WTC11 (cell line): ENCODE data around the gene GPC6. TPM values are rescaled to one million over a fixed set of nuclear protein-coding genes. Genes with fewer than 3 reads are reported as not detected.

ENCODE experiments used
- ATAC-seq: fragments of 200-7000 bp; cut with Tn5 transposase; 2 replicates; pipeline ENCODE4 v1.10.0; 2021; ENCODE audit warnings: mild to moderate bottlenecking, moderate library complexity
- CTCF ChIA-PET: fragments of 300-600 bp; sonication (Branson Sonifier 250); formaldehyde crosslinking; loops from one replicate; lab custom pipeline; 2021; ENCODE audit warnings: antibody characterized with exemption; lab: Charles Lee
- POLR2A ChIA-PET: fragments of 350-600 bp; sonication (Branson Sonifier 250); formaldehyde crosslinking; loops from one replicate; lab custom pipeline; 2021; ENCODE audit warnings: antibody characterized with exemption; lab: Charles Lee
- DNase-seq: peaks from one replicate; pipeline ENCODE4 v3.0.0; 2021; ENCODE audit warnings: low spot score
- H3K27ac Mint-ChIP-seq: 2 replicates; pipeline ENCODE4 v1.8.0; 2021; ENCODE audit warnings: mixed read lengths
- H3K27me3 Mint-ChIP-seq: 2 replicates; pipeline ENCODE4 v1.8.0; 2021; ENCODE audit warnings: low read depth, mild to moderate bottlenecking, moderate library complexity, mixed read lengths
- H3K36me3 Mint-ChIP-seq: 2 replicates; pipeline ENCODE4 v1.8.0; 2021; ENCODE audit warnings: mixed read lengths
- H3K4me1 Mint-ChIP-seq: 2 replicates; pipeline ENCODE4 v1.8.0; 2022; ENCODE audit warnings: mixed read lengths
- H3K4me3 Mint-ChIP-seq: 2 replicates; pipeline ENCODE4 v1.8.0; 2021; ENCODE audit warnings: mild to moderate bottlenecking, moderate library complexity, mixed read lengths
- H3K9me3 Mint-ChIP-seq: 2 replicates; pipeline ENCODE4 v1.8.0; 2021; ENCODE audit warnings: mixed read lengths
- ATF6 ChIP-seq: sonication (generic); formaldehyde crosslinking; IDR thresholded peaks from 2 replicates; pipeline ENCODE4 v1.8.1; 2023; ENCODE audit warnings: mild to moderate bottlenecking, missing genetic modification reagents
- CBFB ChIP-seq: sonication (generic); formaldehyde crosslinking; IDR thresholded peaks from 2 replicates; pipeline ENCODE4 v1.8.1; 2022; ENCODE audit warnings: mild to moderate bottlenecking, low read depth, missing genetic modification reagents
- EMX1 ChIP-seq: fragments of 250-450 bp; sonication (Bioruptor Pico); IDR thresholded peaks from 2 replicates; pipeline ENCODE4 v1.8.0; 2021; ENCODE audit warnings: mild to moderate bottlenecking
- ESRRA ChIP-seq: sonication (generic); formaldehyde crosslinking; IDR thresholded peaks from 2 replicates; pipeline ENCODE4 v1.8.1; 2022; ENCODE audit warnings: mild to moderate bottlenecking, missing genetic modification reagents, borderline replicate concordance
- FOXP4 ChIP-seq: sonication (generic); formaldehyde crosslinking; IDR thresholded peaks from 2 replicates; pipeline ENCODE4 v1.8.0; 2022; ENCODE audit warnings: mild to moderate bottlenecking, missing genetic modification reagents
- GTF2I ChIP-seq: fragments of 250-450 bp; sonication (Bioruptor Pico); conservative IDR thresholded peaks from 2 replicates; pipeline ENCODE4 v1.4.0; 2021; ENCODE audit warnings: mild to moderate bottlenecking
- HMGXB4 ChIP-seq: sonication (generic); formaldehyde crosslinking; IDR thresholded peaks from 2 replicates; pipeline ENCODE4 v1.8.1; 2023; ENCODE audit warnings: mild to moderate bottlenecking, moderate library complexity, missing genetic modification reagents
- IRF2 ChIP-seq: sonication (generic); formaldehyde crosslinking; IDR thresholded peaks from 2 replicates; pipeline ENCODE4 v1.8.0; 2022; ENCODE audit warnings: low read depth, missing genetic modification reagents, borderline replicate concordance
- JUN ChIP-seq: sonication (generic); formaldehyde crosslinking; IDR thresholded peaks from 2 replicates; pipeline ENCODE4 v1.8.0; 2023; ENCODE audit warnings: mild to moderate bottlenecking, missing genetic modification reagents
- MXD4 ChIP-seq: fragments of 250-450 bp; sonication (Bioruptor Pico); IDR thresholded peaks from 2 replicates; pipeline ENCODE4 v1.8.0; 2021; ENCODE audit warnings: mild to moderate bottlenecking, moderate library complexity, borderline replicate concordance
- NR1H2 ChIP-seq: sonication (generic); formaldehyde crosslinking; IDR thresholded peaks from 2 replicates; pipeline ENCODE4 v1.9.0; 2021; ENCODE audit warnings: mild to moderate bottlenecking, moderate library complexity, missing genetic modification reagents
- NR2C2 ChIP-seq: sonication (generic); formaldehyde crosslinking; IDR thresholded peaks from 2 replicates; pipeline ENCODE4 v1.8.0; 2022; ENCODE audit warnings: mild to moderate bottlenecking, missing genetic modification reagents
- ZNF121 ChIP-seq: sonication (generic); formaldehyde crosslinking; IDR thresholded peaks from 2 replicates; pipeline ENCODE4 v1.8.0; 2023; ENCODE audit warnings: missing genetic modification reagents
- ZNF138 ChIP-seq: sonication (generic); formaldehyde crosslinking; conservative IDR thresholded peaks from 2 replicates; pipeline ENCODE4 v1.8.1; 2022; ENCODE audit warnings: mild to moderate bottlenecking, moderate library complexity, missing genetic modification reagents
- ZSCAN18 ChIP-seq: fragments of 250-450 bp; sonication (Bioruptor Pico); IDR thresholded peaks from 2 replicates; pipeline ENCODE4 v2.1.2; 2022; ENCODE audit warnings: mild to moderate bottlenecking, moderate library complexity
- total RNA-seq: library from RNA; stranded (reverse); gene quantifications from 3 replicates; pipeline ENCODE4 v1.2.3, GENCODE V29; 2021
- TF ChIP-seq, protein P1 (sequence below): fragments of 250-450 bp; sonication (Bioruptor Pico); IDR thresholded peaks from 2 replicates; pipeline ENCODE4 v1.9.0; 2021; ENCODE audit warnings: mild to moderate bottlenecking
- TF ChIP-seq, protein P2 (sequence below): sonication (generic); formaldehyde crosslinking; IDR thresholded peaks from 2 replicates; pipeline ENCODE4 v1.8.0; 2022; ENCODE audit warnings: missing genetic modification reagents
- TF ChIP-seq, protein P3 (sequence below): sonication (generic); formaldehyde crosslinking; conservative IDR thresholded peaks from 2 replicates; pipeline ENCODE4 v1.8.1; 2022; ENCODE audit warnings: mild to moderate bottlenecking, missing genetic modification reagents
- TF ChIP-seq, protein P4 (sequence below): fragments of 250-450 bp; sonication (Bioruptor Pico); IDR thresholded peaks from 2 replicates; pipeline ENCODE4 v1.8.0; 2021; ENCODE audit warnings: mild to moderate bottlenecking

The GPC6 gene
- total RNA-seq, 1 experiment from 2014 or later = 19.5 TPM

DNA sequence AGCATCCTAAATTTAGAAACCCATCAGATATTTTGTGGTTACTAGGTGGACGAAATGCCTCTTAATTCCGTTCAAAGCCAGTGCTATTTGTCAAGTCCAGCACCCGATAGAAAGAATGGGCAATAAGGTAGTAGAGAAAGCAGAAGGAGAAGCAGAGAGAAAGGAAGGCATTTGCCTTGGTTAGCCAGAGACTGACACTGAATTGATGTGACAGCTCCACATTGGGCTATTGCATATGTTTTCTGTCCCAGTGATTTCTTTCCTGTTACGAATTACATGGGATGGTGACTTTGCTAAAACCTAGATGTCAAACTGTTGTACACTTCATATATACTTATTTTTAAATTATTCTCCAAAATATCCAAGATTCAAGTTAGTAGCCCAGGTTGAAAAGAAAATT lies 710.3 kb downstream of the GPC6 start (continued):
- TF ChIP-seq ZSCAN18 (CRISPR knock-in tag) (no peak), ZNF121 (CRISPR knock-in tag) (no peak)
- TF ChIP-seq, protein P1, sequence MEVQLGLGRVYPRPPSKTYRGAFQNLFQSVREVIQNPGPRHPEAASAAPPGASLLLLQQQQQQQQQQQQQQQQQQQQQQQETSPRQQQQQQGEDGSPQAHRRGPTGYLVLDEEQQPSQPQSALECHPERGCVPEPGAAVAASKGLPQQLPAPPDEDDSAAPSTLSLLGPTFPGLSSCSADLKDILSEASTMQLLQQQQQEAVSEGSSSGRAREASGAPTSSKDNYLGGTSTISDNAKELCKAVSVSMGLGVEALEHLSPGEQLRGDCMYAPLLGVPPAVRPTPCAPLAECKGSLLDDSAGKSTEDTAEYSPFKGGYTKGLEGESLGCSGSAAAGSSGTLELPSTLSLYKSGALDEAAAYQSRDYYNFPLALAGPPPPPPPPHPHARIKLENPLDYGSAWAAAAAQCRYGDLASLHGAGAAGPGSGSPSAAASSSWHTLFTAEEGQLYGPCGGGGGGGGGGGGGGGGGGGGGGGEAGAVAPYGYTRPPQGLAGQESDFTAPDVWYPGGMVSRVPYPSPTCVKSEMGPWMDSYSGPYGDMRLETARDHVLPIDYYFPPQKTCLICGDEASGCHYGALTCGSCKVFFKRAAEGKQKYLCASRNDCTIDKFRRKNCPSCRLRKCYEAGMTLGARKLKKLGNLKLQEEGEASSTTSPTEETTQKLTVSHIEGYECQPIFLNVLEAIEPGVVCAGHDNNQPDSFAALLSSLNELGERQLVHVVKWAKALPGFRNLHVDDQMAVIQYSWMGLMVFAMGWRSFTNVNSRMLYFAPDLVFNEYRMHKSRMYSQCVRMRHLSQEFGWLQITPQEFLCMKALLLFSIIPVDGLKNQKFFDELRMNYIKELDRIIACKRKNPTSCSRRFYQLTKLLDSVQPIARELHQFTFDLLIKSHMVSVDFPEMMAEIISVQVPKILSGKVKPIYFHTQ (CRISPR knock-in tag) = no peak

- Mint-ChIP-seq H3K9me3 (no peaks in the 10 kb centered on the region), H3K36me3 (no peaks in the 10 kb centered on the region), H3K27ac (no peak overlapping the region), H3K27me3 (no peaks in the 10 kb centered on the region), H3K4me1 (peaks cover 9% of the 10 kb centered on the region), H3K4me3 (no peak overlapping the region)
- TF ChIP-seq NR2C2 (CRISPR knock-in tag) (no peak), ESRRA (CRISPR knock-in tag) (no peak)
- TF ChIP-seq, protein P2, sequence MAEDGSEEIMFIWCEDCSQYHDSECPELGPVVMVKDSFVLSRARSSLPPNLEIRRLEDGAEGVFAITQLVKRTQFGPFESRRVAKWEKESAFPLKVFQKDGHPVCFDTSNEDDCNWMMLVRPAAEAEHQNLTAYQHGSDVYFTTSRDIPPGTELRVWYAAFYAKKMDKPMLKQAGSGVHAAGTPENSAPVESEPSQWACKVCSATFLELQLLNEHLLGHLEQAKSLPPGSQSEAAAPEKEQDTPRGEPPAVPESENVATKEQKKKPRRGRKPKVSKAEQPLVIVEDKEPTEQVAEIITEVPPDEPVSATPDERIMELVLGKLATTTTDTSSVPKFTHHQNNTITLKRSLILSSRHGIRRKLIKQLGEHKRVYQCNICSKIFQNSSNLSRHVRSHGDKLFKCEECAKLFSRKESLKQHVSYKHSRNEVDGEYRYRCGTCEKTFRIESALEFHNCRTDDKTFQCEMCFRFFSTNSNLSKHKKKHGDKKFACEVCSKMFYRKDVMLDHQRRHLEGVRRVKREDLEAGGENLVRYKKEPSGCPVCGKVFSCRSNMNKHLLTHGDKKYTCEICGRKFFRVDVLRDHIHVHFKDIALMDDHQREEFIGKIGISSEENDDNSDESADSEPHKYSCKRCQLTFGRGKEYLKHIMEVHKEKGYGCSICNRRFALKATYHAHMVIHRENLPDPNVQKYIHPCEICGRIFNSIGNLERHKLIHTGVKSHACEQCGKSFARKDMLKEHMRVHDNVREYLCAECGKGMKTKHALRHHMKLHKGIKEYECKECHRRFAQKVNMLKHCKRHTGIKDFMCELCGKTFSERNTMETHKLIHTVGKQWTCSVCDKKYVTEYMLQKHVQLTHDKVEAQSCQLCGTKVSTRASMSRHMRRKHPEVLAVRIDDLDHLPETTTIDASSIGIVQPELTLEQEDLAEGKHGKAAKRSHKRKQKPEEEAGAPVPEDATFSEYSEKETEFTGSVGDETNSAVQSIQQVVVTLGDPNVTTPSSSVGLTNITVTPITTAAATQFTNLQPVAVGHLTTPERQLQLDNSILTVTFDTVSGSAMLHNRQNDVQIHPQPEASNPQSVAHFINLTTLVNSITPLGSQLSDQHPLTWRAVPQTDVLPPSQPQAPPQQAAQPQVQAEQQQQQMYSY (CRISPR knock-in tag) = no peak
- DNase-seq (no peak), ATAC-seq (no peak)
- POLR2A ChIA-PET = no interaction called here
- CTCF ChIA-PET = no interaction called here
These were observed 714.8 kb downstream of the GPC6 start for GRCh38 chr13:93941444-93941843.

DNA sequence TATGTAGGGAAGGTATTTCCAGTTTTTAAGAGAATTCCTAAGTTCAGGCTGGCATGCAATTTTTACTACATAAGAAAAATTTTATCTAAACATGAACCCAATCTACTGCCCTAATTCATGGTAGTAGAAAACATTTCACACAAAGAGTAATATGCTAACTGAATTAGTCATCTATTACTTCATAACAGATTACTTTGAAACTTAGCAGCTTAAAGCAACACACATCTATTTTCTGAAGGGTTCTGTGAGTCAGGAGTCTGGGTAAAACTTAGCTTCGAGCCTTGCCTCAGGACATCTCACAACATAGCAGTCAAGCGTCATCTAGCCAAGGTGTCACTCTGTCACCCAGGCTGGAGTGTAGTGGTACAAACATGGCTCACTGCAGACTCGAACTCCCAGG lies 715.4 kb downstream of the GPC6 start:
- H3K4me1 Mint-ChIP-seq = peaks cover 9% of the 10 kb centered on the region
- no peaks in the 10 kb centered on the region for H3K27me3 Mint-ChIP-seq
- POLR2A ChIA-PET = no interaction called here
- no peaks in the 10 kb centered on the region for H3K9me3 Mint-ChIP-seq
- H3K4me3 Mint-ChIP-seq = no peak overlapping the region
- no peak overlapping the region for H3K27ac Mint-ChIP-seq
- ATAC-seq (no peak), DNase-seq (no peak)
- no peaks in the 10 kb centered on the region for H3K36me3 Mint-ChIP-seq
- CTCF ChIA-PET = no interaction called here
- TF ChIP-seq FOXP4 (CRISPR knock-in tag) (no peak), HMGXB4 (CRISPR knock-in tag) (no peak), IRF2 (CRISPR knock-in tag) (no peak), GTF2I (CRISPR knock-in tag) (no peak), NR1H2 (CRISPR knock-in tag) (no peak), ATF6 (CRISPR knock-in tag) (no peak), JUN (CRISPR knock-in tag) (no peak), CBFB (CRISPR knock-in tag) (no peak), MXD4 (CRISPR knock-in tag) (no peak), ZNF121 (CRISPR knock-in tag) (no peak), ZNF138 (CRISPR knock-in tag) (no peak), EMX1 (CRISPR knock-in tag) (no peak)
- TF ChIP-seq, protein P3, sequence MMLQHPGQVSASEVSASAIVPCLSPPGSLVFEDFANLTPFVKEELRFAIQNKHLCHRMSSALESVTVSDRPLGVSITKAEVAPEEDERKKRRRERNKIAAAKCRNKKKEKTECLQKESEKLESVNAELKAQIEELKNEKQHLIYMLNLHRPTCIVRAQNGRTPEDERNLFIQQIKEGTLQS (CRISPR knock-in tag) = no peak
- TF ChIP-seq, protein P4, sequence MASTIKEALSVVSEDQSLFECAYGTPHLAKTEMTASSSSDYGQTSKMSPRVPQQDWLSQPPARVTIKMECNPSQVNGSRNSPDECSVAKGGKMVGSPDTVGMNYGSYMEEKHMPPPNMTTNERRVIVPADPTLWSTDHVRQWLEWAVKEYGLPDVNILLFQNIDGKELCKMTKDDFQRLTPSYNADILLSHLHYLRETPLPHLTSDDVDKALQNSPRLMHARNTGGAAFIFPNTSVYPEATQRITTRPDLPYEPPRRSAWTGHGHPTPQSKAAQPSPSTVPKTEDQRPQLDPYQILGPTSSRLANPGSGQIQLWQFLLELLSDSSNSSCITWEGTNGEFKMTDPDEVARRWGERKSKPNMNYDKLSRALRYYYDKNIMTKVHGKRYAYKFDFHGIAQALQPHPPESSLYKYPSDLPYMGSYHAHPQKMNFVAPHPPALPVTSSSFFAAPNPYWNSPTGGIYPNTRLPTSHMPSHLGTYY (CRISPR knock-in tag) = no peak
